PC-3 (cell line): ENCODE measurements around the gene ATP6V1G1. TPM values are rescaled to one million over a fixed set of nuclear protein-coding genes. Genes with fewer than 3 reads are reported as not detected.

Experiments used
- total RNA-seq: library from RNA; depleted of rRNA; stranded (reverse); fragments of >200 nt; gene quantifications from 2 replicates; pipeline ENCODE4 v1.2.3, GENCODE V29; 2014; rRNA removed

Gene ATP6V1G1
- total RNA-seq, 1 experiment from 2014 or later: 126 TPM

Other genes starting within 250 kb of the ATP6V1G1 start
- gene AKNA, start 199.8 kb upstream of the ATP6V1G1 start, total RNA-seq: 7.6 and 9.1 TPM in 2 replicates
- 10.5 and 15.3 TPM in 2 replicates for gene WHRN, start 82.3 kb upstream of the ATP6V1G1 start, total RNA-seq
- gene TMEM268, start 23.5 kb downstream of the ATP6V1G1 start, total RNA-seq: 5.2 and 6.6 TPM in 2 replicates
- not detected in 2 replicates for gene TEX53, start 70.0 kb downstream of the ATP6V1G1 start, total RNA-seq
- gene TEX48, start 94.4 kb downstream of the ATP6V1G1 start, total RNA-seq: 2.4 TPM in 1 of 2 replicates, not detected in the other
- gene TNFSF15, start 218.3 kb downstream of the ATP6V1G1 start, total RNA-seq: 1.7 and 2.2 TPM in 2 replicates